GM18951 (cell line): ENCODE data around the gene DMRT1.
"Not testable (repeated sequence)": the region's sequence is repeated elsewhere in the genome, so short reads cannot be mapped to it uniquely, and the experiment has no call there.

Experiments
- POLR2A ChIP-seq: IDR thresholded peaks from 4 replicates; pipeline ENCODE4 v1.6.1; 2011; ENCODE audit warnings: mild to moderate bottlenecking; ENCODE audit not compliant: insufficient read length, insufficient read depth; ENCODE audit errors: extremely low read depth
- in situ Hi-C: fragments of 300-500 bp; cut with MboI; formaldehyde crosslinking; loops from one replicate; pipeline ENCODE4 v1.12.0; 2022; ENCODE audit warnings: low sequenced_read_pairs, mixed read lengths, inconsistent platforms; ENCODE audit not compliant: unreplicated experiment

Gene DMRT1

DNA sequence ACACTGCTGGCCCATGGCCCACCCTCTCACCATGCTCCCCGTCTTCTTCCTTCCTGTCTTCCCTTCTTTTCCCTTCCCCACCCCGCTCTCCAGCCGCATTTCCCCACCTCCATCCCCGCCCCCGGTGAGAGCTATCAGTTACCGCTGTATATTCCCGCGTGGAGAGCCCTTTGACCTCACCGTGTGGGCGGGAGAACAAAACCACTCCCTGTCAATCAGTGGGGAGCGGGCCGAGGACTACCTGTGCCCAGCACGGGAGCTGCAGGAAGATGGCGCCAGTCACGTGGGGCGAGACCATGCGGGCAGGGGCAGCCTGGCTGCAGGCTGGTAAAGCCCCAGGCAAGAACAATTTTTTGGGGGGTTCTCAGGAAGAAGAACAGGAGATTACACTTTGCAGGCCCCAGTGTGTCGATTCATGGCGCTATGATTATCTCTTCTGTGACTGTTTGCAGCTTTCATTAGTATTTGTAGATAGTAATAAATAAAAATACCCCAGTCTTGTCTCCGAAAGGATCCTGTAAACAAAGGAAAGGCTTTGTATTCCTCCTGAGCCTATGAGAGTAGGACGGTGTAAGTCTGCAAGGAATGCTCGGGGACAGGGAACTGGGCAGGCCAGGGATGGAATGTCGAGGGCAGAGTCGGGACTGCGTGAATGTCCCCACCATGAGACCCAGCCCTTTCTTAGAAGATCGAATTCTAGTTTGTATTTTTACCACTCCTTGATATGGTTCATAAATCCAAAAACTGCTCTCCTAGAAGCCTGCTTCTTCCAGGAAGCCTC, 14.8 kb upstream of the DMRT1 start:
- TF ChIP-seq POLR2A = no peak
- in situ Hi-C loops = no loop called here

DNA sequence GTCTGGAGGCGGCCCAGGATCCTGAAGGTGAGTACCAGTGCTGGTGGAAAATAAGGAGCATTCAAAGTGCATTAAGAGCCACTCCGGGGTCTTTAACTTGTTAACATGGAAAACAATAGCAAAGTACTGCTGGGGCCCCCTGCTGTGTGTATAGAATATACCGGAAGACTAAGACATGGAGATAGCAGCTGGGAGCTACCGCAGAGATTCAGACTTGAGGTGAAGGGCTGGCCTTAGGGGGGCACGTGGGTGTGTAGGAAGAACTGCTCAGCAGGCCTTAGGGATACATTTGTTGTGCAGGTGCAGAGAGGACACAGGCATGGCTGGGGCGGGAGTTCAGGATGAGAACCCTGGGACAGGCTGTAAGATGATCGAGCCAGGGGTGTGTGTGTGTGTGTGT, 1.2 kb upstream of the DMRT1 start:
- in situ Hi-C loops = no loop called here
- no peak for TF ChIP-seq POLR2A

- TF ChIP-seq POLR2A = no peak
- in situ Hi-C loops = no loop called here
These were observed 1.3 kb downstream of the DMRT1 start for GRCh38 chr9:842635-843426.

GRCh38 chr9:843427-843785, 1.9 kb downstream of the DMRT1 start:
- TF ChIP-seq POLR2A = no peak
- in situ Hi-C loops = no loop called here

GRCh38 chr9:846852-847251, 5.4 kb downstream of the DMRT1 start:
- no peak for TF ChIP-seq POLR2A

DNA sequence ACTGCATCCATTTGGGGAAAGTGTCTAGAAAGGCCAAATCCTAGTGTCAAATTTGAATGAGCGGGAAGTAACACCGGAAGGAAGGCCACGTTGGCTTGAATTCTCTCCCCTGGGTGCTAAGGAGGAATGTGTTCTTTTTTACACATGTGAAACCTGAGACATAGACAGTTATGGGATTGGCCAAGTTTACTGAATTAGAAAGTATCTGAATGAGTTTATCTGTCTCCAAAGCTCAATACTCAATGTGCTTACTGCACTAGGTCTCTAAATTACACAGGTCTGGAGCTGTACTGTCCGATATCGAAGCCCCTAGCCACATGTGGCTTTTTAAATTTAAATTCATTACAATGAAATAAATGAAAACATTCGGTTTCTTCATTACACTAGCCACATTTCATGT, 6.0 kb downstream of the DMRT1 start:
- in situ Hi-C loops = no loop called here
- no peak for TF ChIP-seq POLR2A

More at GRCh38 chr9:846852-847251, 5.4 kb downstream of the DMRT1 start:
- in situ Hi-C loops = no loop called here

DNA sequence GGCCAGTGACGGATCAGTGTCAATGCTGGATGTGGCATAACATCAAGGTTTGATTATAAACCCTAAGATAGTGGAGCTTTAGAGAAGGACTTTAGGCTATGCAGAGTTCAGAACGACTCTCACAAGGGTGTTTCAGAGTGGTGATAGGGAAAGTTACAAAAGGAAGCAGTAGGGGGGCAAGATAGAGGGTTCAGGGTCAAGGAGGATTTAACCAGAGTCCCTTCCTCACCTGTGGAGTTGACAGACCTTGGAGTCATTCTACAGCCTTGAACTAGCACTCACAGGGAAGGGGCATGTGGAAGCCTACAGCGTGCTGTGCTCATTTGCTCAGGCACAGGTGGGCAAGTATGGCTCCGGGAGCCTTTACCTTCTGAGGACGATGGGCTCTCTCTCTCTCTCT, 7.9 kb downstream of the DMRT1 start:
- in situ Hi-C loops = no loop called here
- no peak for TF ChIP-seq POLR2A

- no peak for TF ChIP-seq POLR2A
- in situ Hi-C loops = no loop called here
These were observed 11.0 kb downstream of the DMRT1 start for GRCh38 chr9:852539-852938.

DNA sequence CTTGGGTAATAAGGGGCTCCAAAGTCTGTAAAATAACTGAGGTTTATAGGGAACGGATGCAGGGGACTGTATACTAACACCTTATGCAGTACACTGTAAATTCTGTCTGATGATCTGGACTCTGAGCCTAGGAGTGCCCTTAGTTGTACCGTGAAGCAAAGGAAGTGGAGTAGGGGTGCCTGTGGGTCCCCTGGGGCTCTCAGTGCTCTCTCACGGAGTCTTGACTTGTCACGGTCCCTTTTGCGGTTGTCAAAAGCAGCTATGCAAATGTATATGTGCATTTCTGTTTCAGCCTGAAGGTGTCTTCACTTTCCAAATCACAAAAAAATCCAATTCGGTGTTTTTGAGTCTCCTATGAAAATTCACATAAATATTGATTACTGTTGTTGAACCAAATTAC, 17.8 kb downstream of the DMRT1 start:
- TF ChIP-seq POLR2A = no peak
- in situ Hi-C loops = no loop called here

- no peak for TF ChIP-seq POLR2A
- in situ Hi-C loops = no loop called here
These were observed 19.2 kb downstream of the DMRT1 start for GRCh38 chr9:860706-861105.

DNA sequence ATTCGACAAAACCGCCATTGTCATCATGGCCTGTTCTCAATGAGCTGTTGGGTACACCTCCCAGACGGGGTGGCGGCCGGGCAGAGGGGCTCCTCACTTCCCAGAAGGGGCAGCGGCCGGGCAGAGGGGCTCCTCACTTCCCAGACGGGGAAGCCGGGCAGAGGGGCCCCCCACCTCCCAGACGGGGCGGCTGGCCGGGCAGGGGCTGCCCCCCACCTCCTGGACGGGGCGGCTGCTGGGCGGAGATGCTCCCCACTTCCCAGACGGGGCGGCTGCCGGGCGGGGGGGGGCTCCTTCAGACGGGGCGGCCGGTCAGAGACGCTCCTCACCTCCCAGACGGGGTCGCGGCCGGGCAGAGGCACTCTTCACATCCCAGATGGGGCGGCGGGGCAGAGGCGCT, 20.0 kb downstream of the DMRT1 start:
- in situ Hi-C loops = not testable (repeated sequence)

DNA sequence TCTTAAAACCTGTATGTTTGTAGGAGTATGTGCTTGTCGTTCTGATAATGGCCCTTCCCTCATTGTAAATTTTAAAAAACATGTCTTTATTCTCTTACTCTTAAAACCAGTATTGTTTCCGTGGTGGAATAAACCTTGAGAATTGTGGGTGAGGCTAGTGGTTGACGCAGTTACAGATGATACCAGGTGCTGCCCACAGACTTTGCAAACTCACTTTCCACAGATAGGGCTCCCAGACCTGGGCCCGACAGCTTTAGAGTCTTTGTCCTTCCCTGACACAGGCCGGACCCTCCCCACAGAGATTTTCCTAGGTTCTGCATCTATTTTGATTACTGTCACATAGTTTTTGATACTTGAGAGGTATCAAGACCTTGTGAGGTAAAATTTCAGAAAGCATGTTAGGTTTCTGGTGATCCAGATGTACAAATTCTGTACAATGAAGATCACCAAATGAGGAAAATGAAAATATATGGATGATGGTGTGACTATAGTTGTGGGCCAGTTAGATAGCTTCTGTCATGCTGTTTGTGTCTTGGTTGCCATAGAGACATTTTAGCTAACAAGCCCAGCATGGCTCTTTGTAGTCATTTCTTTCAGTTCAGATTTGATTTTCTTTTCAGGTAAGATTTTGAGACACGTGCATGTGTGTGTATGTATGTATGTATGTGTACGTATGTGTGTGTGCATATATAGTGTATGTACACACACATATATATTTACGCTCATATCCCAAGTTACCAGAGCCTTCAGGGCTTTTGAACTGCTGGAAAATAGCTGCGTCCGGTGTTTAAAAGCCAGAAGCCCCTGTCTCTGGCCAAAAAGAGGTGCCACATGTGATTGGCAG, 33.8 kb downstream of the DMRT1 start:
- no peak for TF ChIP-seq POLR2A
- in situ Hi-C loops = no loop called here

DNA sequence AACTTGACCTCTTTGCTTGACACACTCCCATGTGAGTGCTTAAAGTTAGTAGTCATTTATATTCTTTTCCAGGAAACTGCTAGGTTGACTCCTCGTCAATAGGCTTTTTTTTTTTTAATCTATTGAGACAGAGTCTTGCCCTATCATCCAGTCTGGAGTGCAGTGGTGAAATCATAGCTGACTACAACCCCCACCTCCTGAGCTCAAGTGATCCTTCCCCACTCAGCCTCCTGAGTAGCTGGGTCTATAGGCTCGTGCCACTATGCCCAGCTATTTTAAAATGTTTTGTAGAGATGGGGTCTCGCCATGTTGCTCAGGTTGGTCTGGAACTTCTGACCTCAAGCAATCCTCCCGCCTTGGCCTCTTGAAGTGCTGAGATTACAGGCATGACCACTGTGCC, 34.9 kb downstream of the DMRT1 start:
- no peak for TF ChIP-seq POLR2A
- in situ Hi-C loops = no loop called here
